Hepatic stellate cell (primary cell): ENCODE results near the gene ZNF496.
"Not testable (repeated sequence)": the region's sequence is repeated elsewhere in the genome, so short reads cannot be mapped to it uniquely, and the experiment has no call there.

ENCODE experiments used
- DNase-seq: peaks from one replicate; pipeline ENCODE4 v3.0.0; 2011; ENCODE audit warnings: low spot score

ZNF496 gene

DNA sequence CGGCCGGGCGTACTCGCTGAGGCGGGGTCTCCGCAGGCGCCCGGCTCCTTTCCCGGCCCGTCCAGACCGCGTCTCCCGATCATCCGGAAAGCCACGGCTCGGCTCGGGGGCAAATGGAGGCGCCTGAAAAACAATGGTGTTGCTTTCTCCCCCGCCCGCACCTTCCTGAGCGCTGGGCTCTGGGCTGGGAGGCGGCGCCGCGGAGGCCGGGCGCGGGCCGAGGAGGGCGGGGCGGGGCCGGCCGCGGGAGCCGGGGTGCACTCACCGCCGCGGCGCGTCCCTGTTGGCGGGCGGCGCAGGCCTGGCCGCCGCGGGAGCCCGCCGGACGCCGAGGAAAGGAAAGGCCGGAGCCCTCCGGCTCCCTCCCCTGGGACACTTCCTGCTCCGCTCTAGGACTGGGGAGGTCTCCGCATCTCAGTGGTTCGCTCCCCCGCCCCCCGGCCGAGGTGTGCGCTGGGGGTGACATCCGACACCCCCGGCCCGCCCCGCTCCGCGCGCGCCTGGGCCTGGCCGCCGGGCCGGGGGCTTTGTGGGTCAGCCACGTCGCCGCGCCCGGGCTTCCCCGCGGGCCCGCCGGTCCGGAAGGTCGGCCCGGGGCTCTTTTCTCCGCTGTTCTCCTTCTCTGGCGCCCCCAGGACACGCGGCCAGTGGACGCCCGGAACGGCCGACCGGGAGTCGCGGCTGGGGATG lies at the start of gene ZNF496:
ZNF496 (minus strand) TSS at position 343 of the 690 bp plus-strand sequence. CDS start 2,289 bp downstream, outside the sequence.
- DNase-seq = peak; percentile 87

DNA sequence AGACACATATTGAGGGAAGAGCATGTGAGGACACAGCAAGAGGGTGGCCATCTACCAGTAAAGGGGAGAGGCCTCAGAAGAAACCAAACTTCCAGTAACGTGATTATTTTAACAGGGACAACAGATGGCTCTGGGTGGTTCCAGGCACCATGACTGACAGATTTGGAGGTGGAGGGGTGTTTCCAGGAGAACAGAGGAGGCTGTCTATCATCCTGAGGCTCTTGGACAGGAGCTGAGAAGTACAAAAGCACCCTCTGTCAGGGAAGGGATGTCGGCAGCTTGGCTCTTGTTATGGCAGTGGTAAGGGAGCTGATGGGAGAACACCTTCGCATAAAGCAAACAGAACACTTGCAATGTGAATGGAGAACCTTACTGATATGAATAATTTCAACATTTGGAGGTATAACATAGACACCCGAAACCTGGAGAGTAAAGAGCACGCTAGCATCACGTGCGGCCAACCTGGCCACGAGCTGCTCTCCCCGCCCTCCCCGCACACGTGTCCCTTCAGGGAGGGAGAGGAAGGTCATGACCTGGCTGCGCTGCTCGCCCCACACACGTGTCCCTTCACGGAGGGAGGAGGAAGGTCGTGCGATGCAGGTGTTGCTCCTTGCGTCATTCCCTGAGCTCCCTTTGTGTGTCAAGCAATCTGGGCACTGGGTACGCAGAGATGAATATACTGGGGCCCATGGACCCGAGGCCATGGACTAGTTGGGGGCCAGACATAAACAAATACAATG lies 46.8 kb upstream of the ZNF496 start:
- DNase-seq = no peak

DNA sequence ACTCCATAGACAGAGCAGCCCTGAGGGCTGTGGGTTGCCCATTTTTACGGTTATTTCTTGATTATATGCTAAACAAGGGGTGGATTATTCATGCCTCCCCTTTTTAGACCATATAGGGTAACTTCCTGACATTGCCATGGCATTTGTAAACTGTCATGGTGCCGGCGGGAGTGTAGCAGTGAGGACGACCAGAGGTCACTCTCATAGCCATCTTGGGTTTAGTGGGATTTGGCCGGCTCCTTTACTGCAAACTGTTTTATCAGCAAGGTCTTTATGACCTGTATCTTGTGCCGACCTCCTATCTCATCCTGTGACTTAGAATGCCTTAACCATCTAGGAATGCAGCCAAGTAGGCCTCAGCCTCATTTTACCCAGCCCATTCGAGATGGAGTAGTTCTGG lies 46.0 kb upstream of the ZNF496 start:
- not testable (repeated sequence) for DNase-seq

DNA sequence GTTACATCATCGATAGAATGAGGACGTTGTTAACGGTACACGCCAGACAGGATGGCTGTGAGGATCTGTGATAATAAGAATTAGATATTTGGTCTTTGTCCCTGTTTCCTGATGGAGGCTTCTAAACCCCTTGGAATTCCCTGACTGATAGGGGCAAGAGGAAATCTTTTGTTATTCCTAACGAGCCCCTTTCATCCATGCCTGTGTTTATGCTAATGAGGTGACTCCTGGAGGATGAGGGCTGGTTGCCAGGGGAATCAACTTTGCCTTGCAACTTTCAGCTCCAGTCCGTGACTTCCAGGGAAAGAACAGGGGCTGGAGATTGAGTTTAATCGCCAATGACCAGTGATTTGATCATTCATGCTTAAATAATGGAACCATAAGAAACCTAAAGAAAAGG lies 45.0 kb upstream of the ZNF496 start:
- no peak for DNase-seq

DNA sequence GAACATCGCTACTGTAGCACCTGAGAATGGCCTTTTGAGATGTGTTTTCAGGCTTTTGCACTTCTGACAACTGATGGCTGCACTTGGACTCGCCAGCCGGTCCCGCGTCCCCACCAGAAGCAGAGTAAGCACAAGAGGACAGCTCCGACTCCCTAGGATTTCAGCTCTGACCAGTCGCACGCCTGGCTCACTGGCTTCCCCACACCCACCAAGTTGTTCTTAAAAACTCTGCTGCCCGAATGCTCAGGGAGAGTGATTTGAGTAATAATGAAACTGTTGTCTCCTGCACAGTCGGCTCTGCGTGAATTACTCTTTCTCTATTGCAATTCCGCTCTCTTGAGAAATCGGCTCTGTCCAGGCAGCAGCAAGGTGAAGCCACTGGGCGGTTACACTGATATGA lies 44.1 kb upstream of the ZNF496 start:
- DNase-seq = no peak

DNA sequence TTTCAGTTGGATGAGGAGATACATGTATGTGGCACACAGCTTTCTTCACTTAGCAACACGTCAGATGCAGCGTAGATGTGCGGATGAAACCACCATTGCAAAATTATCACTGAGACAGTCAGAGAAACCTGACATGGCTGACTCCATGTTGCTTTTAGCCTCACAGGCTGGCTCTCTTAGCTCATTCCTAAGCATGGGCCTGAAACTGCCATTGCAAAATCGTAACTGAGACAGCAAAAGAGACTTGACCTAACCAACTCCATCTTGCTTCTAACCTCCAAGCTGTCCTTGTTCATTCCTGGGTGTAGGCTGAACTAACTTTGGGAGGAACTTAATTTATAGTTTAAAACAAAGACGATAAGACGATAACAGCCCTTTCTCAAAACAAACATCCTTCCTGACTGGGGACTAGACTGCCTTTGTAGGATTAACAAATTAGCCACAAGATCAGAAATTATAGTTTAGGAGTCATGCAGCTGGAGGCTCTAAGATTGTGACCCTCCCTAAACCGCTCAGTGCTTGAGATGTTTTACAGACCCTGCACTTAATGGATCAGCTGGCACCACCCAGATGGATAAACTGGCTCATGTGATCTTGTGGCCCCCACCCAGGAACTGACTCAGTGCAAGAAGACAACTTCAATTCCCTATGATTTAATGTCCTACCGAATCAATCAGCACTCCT lies 43.1 kb upstream of the ZNF496 start:
- not testable (repeated sequence) for DNase-seq

DNA sequence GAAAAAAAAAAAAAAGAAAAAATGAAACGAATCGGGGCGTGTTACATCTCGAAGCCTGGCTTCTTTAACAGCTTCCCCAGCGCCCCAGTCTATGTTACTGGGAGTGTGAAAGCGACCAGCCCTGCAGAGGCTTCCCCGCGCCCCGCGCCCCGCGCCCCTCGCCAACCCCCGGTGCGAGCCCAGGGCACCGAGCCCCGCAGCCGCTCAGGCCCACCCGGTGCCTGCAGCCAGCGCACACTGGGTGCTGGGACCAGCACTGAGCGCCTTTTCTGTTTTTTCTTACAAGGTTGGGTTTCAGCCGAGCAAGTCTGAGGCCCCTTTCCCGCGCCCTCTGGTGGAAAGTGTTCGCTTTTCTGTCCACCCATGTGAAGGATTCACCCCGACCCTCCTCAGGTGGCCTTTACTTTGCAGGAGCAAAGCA lies 42.1 kb upstream of the ZNF496 start:
- DNase-seq = peak; percentile 69

DNA sequence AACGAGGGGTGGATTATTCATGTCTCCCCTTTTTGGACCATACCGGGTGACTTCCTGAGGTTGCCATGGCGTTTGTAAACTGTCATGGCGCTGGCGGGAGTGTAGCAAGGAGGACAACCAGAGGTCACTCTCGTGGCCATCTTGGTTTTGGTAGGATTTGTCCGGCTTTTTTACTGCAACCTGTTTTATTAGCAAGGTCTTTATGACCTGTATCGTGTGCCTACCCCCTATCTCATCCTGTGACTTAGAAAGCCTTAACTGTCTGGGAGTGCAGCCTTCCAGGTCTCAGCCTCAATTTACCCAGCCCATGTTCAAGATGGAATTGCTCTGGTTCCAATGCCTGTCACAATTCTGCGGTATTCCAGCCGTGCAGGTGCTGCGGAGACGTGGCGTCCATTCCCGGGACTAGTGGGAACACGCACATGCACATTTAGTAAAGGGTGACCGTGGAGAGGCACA lies 40.2 kb upstream of the ZNF496 start:
- DNase-seq = no peak

DNA sequence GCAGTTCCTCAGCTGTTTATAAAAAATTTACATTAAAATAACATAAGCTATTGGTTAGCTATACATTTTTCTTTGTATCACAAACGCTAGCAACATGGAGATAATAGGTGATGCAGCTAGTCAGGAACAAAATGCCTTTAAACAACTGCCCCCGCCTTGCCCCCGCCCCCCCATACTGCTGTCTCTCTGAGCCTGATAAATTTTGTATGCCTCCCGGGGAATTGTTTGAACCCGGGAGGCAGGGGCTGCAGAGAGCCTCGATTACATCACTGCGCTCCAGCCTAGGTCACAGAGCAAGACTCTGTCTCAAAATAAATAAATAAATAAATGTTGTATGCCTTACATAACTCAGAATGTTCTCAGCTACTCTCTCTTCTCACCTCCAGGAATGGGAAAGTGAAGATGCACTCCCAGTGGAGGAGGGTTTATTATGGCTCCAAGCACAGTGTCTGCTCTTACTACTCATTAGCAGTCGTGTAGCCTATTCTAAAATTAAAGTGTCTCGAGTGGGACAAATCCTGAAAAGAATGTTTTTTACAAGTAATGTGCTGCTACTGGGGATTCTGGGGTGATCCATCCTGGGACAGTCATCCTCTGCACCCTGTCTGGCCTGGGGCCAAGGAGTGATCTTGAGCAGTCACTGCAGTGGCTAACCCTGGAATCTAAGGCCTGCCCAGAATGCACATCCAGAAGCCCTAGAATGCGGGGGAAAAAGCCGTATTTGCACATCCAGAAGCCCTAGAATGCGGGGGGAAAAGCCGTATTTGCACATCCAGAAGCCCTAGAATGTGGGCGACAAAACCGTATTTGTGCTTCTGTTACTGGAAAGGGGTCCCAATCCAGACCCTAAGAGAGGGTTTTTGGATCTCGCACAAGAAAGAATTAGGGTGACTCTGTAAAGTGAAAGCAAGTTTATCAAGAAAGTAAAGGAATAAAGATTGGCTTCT lies 39.4 kb upstream of the ZNF496 start:
- peak; percentile 85 for DNase-seq

DNA sequence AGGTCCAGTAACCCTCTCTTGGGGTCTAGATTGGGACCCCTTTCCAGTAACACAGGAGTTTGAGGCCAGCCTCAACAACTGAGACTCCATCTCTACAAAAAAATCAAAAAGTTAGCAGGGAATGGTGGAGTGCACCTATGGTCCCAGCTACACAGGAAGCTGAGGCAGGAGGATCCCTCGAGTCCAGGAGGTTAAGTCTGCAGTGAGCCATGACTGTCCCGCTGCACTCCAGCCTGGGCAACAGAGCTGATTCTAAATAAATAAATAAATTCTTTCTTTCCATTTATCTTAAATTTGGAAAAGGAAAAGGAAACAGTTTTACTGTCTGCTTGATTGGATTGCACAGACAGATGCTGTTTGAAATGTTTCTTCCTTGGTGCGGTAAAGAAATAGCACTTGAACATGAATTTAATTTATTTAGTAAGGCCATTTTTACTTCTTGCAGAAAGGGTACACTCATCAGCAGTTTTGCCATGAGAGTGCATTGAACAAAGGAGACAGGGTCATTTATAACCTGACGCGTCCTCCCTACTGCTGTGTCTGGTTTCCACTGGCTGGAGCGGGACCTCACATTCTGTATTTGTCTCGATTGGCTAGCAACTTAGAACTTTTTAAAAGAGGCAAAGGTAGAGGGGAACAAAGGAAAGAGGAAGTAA lies 37.0 kb upstream of the ZNF496 start:
- no peak for DNase-seq

DNA sequence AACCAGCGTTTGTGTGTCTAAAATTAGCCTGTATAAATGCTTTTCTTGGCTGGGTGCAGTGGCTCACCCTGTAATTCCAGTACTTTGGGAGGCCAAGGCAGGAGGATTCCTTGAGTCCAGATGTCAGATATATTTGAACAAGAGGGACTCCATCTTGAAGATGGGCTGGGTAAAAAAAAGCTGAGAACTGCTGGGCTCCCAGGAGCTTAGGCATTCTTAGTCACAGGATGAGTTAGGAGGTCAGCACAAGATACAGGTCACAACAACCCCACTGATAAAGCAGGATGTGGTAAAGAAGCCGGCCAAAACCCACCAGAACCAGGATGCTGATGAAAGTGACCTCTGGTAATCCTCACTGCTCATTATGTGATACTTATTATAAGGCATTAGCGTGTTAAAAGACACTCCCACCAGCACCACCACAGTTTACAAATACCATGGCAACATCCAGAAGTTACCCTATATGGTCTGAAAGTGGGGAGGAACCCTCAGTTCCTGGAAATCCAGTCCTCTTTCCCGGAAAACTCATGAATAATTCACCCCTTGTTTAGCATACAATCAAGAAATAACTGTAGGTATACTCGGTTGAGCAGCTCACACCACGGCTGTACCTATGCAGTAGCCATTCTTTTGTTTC lies 36.2 kb upstream of the ZNF496 start:
- DNase-seq = no peak

DNA sequence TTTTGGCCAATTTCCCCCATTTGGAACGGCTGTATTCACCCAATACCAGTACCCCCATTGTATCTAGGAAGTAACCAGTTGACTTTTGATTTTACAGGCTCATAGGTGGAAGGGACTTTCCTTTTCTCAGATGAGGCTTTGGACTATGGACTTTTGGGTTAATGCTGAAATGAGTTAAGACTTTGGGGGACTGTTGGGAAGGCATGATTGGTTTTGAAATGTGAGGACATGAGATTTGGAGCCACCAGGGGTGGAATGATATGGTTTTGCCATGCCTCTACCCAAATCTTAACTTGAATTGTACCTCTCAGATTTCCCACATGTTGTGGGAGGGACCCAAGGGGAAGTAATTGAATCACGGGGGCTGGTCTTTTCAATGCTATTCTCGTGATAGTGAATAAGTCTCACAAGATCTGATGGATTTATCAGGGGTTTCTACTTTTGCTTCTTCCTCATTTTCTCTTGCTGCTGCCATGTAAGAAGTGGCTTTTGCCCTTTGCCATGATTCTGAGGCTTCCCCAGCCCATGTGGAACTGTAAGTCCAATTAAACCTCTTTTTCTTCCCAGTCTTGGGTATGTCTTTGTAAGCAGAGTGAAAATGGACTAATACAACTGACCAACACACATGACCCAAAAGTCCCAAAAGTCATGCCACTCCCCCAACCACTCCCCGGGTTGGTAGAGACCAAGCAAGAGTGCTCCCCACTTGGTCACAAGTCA lies 35.4 kb upstream of the ZNF496 start:
- no peak for DNase-seq

DNA sequence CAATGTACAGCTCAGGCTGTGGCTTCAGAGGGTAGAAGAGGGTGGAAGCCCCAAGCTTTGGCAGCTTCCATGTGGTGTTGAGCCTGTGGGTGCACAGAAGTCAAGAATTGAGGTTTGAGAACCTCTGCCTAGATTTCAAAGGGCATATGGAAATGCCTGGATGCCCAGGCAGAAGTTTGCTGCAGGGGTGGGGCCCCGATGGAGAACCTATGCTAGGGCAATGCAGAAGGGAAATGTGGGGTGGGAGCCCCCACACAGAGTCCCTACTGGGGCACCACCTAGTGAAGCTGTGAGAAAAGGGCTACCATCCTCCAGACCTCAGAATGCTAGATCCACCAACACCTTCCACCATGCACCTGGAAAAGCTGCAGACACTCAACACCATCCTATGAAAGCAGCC lies 34.7 kb upstream of the ZNF496 start:
- not testable (repeated sequence) for DNase-seq

DNA sequence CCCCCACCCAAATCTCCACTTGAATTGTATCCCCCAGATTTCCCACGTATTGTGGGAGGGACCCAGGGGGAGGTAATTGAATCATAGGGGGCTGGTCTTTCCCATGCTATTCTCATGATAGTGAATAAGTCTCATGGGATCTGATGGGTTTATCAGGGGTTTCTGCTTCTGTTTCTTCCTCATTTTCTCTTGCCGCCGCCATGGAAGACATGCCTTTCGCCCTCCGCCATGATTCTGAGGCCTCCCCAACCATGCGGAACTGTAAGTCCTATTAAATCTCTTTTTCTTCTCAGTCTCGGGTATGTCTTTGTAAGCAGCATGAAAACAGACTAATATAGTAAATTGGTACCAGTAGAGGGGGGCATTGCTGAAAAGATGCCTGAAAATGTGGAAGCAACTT lies 33.4 kb upstream of the ZNF496 start:
- DNase-seq = no peak

DNA sequence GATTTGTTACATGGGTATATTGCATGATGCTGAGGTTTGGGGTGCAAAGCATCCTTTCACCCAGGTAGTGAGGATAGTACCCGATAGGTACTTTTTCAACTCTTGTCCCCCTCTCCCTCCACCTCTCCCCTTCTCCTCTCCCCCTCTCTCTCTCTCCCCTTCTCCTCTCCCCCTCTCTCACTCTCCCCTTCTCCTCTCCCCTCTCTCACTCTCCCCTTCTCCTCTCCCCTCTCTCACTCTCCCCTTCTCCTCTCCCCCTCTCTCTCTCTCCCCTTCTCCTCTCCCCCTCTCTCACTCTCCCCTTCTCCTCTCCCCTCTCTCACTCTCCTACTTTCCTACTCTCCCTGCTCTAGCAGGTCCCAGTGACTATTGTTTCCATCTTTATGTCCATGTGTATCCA lies 31.3 kb upstream of the ZNF496 start:
- not testable (repeated sequence) for DNase-seq

DNA sequence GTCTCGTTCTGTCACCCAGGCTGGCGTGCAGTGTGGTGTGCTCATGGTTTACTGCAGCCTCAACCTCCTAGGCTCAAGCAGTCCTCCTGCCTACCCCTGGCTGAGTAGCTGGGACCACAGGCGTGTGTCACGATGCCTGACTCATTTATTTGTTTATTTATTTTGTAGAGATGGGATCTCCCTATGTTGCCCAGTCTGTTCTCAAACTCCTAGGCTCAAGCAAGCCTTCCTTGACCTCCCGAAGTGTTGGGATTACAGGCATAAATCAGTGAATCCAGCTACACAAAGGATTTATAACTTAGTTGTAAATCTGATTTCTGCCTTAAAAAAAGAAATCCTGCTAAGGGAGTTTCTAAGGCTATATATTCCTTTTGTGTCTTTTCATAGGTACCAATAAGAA lies 30.5 kb upstream of the ZNF496 start:
- DNase-seq = no peak

DNA sequence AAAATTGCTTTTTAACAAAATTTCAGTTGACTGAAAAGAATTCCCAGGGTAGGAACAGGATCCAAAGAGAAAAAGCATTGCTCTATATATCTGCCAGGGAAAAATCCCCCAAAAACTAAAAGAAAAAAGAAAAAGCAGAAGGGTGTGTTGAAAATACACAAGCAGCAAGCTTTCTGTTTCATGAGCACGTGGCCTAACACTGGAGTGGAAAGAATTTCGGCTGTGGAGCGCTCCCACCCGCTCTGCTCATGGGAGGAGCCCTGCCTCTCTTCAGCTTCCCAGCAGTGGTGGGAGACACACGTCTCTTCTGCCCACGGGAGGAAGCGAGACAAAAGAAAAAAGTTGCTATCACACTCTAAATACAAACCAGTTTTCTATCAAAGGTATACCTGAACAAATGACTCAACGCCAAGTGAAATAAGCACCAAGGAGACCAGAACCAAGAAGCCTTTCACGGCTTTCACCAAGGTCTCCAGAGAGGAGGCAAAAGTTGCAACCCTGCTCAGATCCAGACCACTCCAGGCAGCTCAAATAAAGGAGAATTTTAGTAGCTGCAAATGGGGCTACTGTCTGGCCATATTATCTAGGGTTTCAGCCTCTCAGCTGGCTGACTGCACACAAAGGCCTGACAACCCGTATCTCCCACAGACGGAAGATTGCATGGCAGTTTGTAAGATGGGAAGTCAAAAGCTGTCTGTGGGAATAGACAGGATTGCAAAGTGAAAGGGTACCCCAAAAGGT lies 29.5 kb upstream of the ZNF496 start:
- DNase-seq = no peak

DNA sequence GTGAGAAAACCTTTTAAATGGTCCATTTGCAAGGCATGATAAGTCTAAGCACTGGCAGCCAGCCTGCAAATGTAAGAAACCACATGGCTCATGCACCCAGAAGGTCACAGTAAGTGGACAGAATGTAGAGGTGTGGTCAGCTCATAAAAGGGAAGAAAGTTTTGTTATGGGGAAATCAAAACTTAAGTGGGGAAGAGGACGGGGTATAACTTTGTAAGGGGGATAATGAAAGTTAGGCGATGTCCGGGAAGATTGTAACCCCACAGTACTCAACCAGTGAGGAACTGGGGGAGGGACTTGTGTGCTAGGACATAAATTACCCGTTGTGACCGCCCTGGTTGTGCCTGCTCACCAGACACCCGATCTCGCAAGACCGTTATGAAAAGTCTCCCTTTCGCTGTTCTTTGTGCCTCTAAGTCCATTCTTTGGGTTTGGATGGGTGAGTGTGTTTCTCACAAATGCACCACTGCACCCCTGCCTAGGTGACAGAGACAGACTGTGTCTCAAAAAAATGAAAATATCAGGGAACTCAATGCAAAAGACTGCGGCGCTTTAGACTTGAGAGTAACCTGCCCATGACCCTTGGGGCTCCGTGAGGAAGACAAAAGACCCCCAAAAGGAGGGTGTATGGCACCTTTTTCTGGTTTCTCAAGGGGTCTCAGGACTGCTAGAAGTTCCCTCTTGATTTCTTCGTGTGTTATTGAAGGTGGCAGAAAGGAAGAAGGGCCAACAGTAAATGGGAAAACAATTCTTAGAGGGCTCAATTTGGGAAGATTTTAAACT lies 28.6 kb upstream of the ZNF496 start:
- DNase-seq = no peak

DNA sequence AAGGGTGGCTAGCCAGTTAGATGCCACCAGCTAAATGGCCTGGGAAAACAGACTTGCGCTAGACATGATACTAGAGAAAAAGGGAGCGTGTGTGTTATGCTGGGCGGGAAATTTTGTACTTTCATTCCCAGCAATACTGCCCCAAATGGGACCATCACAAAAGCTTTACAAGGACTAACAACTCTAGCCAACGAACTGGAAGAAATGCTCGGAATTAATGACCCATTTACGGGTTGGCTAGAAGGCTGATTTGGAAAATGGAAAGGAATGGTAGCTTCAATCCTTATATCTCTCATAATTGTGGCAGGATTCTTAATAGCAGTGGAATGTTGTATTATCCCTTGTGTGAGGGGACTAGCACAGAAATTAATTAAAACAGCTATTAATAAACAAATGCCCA lies 27.9 kb upstream of the ZNF496 start:
- no peak for DNase-seq
